AG09319 (cell line): ENCODE measurements around the gene FASTKD3.

ENCODE experiments used
- DNase-seq: peaks from one replicate; pipeline ENCODE4 v3.0.0-alpha.2; 2010; ENCODE audit warnings: low read depth; ENCODE audit errors: extremely low read depth
- CTCF ChIP-seq: IDR thresholded peaks from 2 replicates; pipeline ENCODE4 v1.5.1; 2011; ENCODE audit warnings: low read depth, mild to moderate bottlenecking, inconsistent platforms, low read length, moderate library complexity

Gene FASTKD3

GRCh38 chr5:7869474-7870136, 774 bp upstream of the FASTKD3 start:
- DNase-seq: no peak
- TF ChIP-seq CTCF: no peak

GRCh38 chr5:7868427-7868772, 431 bp downstream of the FASTKD3 start:
- DNase-seq: no peak
- no peak for TF ChIP-seq CTCF

GRCh38 chr5:7867260-7867659, 1.6 kb downstream of the FASTKD3 start:
- no peak for DNase-seq
- TF ChIP-seq CTCF: no peak

GRCh38 chr5:7866196-7866595, 2.6 kb downstream of the FASTKD3 start:
- no peak for TF ChIP-seq CTCF
- no peak for DNase-seq

- DNase-seq: no peak
- TF ChIP-seq CTCF: no peak
Observed at GRCh38 chr5:7857926-7858632, 10.8 kb downstream of the FASTKD3 start.

GRCh38 chr5:7857361-7857760, 11.5 kb downstream of the FASTKD3 start:
- TF ChIP-seq CTCF: no peak
- DNase-seq: no peak

- TF ChIP-seq CTCF: peak; percentile 57
- DNase-seq: no peak
Observed at GRCh38 chr5:7856855-7857254, 12.0 kb downstream of the FASTKD3 start.
